Tibial nerve (tissue), 4 donors: ENCODE data around the gene MOB3A.

ENCODE experiments used
- CTCF ChIP-seq, 5 experiments: fragments of 200-600 bp in 3 of 5; fragments of 450-650 bp in 2 of 5; sonication (generic) in 3 of 5; IDR thresholded peaks; one replicate each; pipeline ENCODE4 v1.5.1; 2016 to 2019; ENCODE audit warnings: antibody characterized with exemption in 5 of 5, mild to moderate bottlenecking in 3 of 5, moderate library complexity in 2 of 5
- EP300 ChIP-seq, 2 donors: sonication (generic); formaldehyde crosslinking; IDR thresholded peaks; one replicate each; pipeline ENCODE4 v1.6.1; 2017; ENCODE audit warnings: antibody characterized with exemption in 2 of 2, mild to moderate bottlenecking in 1 of 2
- POLR2A ChIP-seq, 2 donors: fragments of 450-650 bp; IDR thresholded peaks; one replicate each; pipeline ENCODE4 v1.6.1; 2017; ENCODE audit warnings: antibody characterized with exemption in 2 of 2, mild to moderate bottlenecking in 2 of 2, moderate library complexity in 2 of 2

GRCh38 chr19:2034729-2035589 is 61.2 kb downstream of the MOB3A start:
- no peak for TF ChIP-seq CTCF (IDR thresholded peaks at IDR 0.05)
- TF ChIP-seq POLR2A (IDR thresholded peaks at IDR 0.05), result no peak
- no peak for TF ChIP-seq EP300 (IDR thresholded peaks at IDR 0.05)
